GM18907 (cell line): ENCODE measurements around the gene RAPGEF4.

ENCODE experiments used
- ATAC-seq: cut with Tn5 transposase; IDR thresholded peaks from one replicate; pipeline ENCODE4 v1.9.1; 2021; ENCODE audit warnings: mild to moderate bottlenecking, moderate library complexity; ENCODE audit not compliant: unreplicated experiment

RAPGEF4 gene

DNA sequence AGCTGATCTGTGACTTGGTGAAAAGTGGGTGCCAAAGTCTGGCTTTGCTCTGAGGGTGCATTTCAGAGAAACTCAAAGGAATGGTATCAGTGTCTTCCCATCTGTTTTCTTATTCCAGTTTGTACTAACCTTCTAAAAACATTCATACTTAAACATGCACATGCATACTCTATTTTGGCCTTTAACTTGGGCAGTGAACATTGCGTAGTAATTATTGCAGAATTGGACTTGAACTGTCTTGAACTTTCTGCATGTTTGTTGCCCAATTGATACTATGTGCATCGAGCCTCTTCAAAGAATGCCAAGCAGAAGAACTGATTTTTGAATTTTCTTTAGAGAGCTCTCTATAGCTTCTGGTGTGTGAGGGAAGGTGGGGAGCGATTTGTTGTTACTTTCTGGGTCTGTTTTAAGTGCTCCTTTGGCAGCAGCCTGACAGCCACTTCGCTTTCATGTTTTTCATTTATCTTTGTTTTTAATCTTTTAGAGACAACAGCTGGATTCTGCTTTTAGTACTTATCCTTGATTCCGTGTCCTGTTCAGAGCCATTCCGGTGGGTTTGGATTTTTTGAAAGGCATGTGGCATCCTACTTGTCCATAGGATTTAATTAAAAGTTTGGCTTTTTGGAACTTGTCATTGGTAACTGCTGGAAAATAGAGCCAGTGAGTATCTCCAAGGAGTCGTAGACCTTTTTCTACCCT, 159.2 kb downstream of the RAPGEF4 start:
- no peak for ATAC-seq

GRCh38 chr2:172896661-172897081, 161.0 kb downstream of the RAPGEF4 start:
- no peak for ATAC-seq

DNA sequence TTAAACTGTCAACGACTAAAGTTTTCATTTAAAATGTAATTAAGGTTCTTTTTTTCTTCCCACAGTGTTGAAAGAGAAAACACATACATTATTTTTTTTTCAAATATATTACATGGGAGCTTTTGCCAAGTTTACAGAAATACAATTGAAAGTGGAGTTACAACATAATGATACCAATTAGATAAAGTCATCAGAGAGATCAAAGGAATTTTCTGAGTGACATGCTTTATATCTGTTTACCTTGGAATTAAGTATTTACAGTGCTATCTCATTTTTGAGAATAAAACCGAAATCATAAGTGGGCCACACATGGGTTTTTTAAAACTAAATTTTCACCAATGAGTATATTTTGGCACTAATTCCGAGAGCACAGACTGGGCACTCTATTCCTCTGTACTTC, 165.2 kb downstream of the RAPGEF4 start:
- ATAC-seq: no peak

DNA sequence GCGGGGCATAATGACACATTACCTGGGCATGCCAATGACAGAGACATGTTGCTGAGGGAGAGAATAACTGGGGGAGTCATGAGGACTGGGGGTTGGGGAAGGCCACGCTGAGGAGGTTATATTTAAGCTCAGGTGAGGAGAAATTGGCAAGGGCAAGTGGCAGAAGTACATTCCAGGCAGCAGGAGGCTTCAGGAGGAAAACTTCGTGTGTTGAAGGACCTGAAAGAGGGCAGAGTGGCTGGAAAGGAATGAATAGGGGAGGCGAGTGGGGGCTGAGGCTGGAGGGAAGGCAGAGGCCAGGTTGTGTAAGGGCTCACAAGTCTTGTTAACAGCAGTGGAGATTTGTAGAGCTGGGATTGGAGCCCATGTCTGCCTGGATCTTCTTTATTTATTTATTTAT, 166.3 kb downstream of the RAPGEF4 start:
- no peak for ATAC-seq

DNA sequence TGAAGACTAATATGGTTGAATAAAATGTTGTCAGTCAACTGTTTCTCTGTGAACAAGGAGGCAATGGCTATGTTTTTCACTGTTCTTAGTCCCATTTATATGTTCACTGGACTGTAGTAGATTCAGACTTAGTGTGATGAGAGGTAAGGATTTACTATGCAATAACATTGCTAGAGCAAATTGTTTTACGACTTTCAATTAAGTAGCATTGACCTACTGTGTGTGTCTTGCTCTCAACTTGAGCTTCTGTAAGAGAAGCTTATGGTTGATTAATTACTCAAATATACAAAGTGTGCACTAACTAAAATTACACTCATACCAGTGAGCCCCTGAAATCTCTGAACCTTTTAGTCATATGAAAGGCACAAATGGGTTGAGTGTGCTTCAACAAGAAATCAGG, 168.6 kb downstream of the RAPGEF4 start:
- ATAC-seq: no peak

GRCh38 chr2:172905937-172906811, 170.5 kb downstream of the RAPGEF4 start:
- ATAC-seq: no peak

- no peak for ATAC-seq
These were observed 172.6 kb downstream of the RAPGEF4 start for GRCh38 chr2:172908275-172908674.

- ATAC-seq: peak; percentile 63
These were observed 173.8 kb downstream of the RAPGEF4 start for GRCh38 chr2:172909454-172909853.

DNA sequence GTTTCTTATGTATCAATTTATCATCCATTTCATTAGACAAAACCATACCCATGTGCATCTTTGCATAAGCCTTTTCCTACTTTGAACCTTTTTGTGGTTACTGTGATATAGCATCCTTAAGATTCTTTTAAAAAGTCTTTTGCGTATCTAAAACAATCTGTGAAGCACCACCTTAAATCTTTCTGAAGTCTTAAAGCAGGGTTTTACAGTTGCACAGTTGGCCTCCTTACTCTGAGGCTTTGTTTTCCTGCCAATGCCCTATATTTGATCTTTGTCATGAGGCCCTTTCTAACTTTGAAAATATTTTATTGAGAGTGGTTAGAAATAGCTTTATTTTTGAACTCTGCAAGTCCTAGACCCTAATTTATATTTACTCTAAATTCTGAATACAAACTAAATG, 176.6 kb downstream of the RAPGEF4 start:
- no peak for ATAC-seq

GRCh38 chr2:172914341-172915008, 178.8 kb downstream of the RAPGEF4 start:
- no peak for ATAC-seq

DNA sequence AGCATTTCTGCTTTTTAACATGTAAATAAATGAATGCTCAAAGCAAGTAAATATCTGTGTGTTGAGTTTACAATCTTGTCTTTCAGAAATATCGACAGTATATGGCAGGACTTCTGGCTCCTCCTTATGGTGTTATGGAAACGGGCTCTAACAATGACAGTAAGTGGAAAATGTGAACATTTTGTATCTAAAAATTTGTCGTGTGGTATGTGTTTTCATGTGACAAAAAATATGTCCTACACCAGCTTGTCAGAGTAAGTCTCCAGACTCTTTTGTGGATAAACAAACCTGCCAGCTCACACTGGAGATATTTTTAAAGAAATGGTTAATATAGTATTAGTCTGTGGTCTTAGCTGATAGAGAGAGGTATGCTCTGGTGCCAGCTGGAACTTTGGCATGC, 182.1 kb downstream of the RAPGEF4 start:
- ATAC-seq: no peak

DNA sequence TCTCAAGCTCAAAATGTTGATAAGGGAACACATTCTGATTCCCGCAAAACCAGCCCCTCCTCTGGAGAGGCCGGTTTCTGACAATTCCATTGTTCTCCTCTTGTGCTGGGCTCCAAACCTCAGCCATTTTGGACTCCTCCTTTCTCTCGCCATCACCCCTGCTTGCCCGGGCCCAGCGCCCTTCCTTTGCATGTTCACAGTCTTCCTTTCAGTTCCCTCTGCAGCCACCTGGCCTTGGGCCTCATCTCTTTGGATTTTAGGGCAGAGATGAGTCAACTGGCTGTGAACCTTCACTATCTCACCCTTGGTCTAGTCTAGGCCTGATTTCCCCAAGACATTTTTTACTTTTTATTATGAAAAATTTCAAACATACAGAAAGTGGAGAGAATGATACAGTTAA, 184.1 kb downstream of the RAPGEF4 start:
- peak; percentile 74 for ATAC-seq

DNA sequence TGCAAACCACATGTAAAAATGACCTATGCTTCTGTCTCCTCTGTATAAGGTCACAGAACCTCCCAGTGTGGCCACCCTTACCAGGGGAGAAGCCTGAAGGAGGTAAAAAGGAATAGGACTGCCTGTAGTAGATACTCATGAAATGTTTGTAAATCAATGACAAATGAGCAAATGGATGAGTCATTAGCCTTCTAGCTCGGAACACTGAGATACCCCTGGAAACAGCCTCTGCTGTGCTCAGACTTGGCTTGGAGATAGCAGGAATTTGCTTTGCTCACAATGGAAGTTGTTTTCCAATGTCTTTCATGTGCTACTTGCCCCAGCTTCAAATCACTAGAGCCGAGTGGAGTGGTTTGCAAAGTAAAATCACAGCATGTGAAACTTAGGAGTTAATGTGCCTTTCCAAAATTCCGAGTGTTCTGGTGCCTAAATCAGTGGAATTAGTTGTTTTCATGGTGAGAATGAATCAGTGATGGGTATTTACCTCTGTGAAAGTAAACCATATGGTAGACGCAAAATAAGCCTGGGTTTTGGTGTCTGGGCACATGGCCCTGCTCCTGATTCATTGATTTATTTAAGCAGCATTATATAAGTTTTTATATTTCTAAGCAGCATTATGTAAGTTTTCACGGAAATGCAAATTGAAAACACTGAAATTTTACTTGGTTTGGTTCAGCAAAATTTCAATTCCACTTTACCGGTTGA, 186.0 kb downstream of the RAPGEF4 start:
- ATAC-seq: no peak

DNA sequence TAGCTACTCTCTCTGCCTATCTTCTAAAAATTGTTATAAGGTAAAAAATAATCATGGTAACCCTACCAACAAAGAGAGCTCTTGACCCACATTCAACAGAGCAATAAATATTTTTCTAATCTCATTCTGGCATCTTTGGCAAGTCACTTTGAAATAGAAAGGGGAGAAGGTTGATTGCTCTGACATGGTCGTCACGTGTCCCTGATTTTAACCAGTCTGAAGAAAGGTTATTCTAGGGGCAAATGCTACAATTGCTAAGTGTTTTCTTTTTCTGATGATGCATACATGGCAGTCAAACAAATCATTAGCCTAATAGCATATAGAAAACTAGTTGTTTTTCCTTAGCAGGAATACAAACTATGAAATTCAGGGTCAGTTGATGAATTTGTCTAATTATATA, 186.7 kb downstream of the RAPGEF4 start:
- ATAC-seq: no peak

DNA sequence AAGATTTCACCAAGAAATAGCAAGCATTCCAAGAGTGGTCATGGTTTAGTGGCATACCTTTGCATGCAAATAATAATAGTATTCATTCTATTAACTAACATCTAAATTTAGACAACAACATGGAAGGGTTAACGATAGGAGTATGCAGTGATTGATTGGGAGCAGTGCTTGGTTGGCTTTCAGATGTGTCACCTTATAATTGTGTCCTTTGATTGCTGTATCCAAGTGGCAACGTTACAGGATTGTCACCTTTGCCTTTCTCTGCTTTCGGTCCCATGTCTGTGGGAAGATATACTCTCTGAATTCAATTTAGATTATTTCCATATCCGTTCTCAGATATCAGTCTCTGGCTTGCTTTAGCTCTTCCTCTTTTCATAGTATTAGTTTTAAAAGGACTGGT, 187.2 kb downstream of the RAPGEF4 start:
- no peak for ATAC-seq

DNA sequence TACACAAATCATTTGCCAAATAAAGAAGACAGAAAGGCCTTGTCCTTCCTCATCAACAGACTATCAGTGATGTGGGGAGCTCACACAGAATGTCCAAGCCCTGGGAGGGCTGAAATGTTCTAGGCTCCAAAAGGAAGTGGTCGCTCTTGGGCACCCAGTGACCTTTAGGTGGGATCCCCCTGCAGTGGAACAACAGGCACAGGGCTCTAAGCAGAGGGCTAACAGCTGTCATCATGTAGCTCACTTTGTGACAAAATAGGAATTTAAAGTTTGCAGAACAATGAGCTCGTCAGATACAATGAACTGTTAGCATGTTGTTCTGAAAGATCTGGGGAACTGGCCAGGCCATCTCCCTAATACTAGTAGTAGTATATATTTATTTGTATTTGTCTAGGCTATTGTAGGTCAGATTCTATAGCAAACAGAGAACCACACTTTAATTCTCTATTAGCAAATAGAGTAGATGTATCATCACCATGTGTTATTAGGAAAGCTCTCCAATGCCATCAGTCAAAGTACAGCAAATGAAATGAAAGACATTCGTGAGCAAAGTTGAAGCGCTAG, 188.5 kb downstream of the RAPGEF4 start:
- no peak for ATAC-seq

DNA sequence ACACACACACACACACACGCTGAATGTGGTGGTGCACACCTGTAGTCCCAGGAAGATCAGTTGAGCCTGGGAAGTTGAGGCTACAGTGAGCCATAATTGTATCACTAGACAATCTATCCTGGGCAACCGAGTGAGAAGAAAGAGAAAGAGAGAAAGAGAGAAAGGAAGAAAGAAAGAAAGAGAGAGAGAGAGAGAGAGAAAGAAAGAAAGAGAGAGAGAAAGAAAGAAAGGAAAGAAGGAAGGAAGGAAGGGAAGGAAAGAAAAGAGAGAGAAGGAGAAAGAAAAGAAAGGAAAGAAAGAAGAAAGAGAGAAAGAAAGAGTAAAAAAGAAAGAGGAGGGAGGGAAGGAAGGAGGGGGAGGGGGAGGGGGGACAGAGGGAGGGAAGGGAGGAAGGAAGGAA, 190.0 kb downstream of the RAPGEF4 start:
- ATAC-seq: no peak

- ATAC-seq: no peak
These were observed 191.4 kb downstream of the RAPGEF4 start for GRCh38 chr2:172926785-172927640.

DNA sequence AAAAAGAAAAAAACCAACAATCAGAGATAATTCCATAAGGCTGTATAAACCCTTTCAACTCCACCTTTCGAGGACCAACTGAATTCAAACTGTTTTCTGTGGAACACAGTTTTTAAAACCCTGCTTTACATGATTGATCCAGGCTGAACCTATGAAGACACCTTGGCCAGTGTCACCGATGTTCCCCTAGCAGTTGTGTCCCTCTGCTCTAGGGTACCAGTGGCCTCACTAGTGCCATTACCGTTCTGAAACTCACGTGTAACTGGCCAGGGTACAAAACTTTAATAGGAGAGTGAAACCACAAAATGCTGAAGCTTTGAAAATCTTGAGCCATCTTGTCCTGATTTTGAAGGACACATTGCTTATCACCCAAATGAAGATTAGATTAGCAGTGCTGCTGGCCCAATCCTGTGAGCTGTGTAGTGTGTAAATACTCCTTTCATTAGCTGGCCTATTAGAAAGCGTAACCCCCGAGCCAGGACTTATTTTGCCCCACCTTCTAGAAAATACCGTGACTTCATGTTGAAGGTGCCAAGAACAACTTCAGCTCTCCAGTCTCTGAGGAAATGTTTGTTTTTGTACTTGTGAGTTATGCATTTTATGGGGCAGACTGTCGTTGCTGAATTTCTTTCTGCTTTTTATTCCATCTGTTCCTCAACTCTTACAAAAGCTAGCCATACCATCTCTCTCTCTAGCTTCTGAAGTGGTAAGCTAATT, 192.2 kb downstream of the RAPGEF4 start:
- no peak for ATAC-seq
